Bronchial epithelial cell (primary cell): ENCODE measurements around the gene CCDC85C. TPM values are rescaled to one million over a fixed set of nuclear protein-coding genes. Genes with fewer than 3 reads are reported as not detected.

ENCODE experiments used
- DNase-seq: peaks from one replicate; pipeline ENCODE4 v3.0.0-alpha.2; 2010; ENCODE audit warnings: low read depth
- FAIRE-seq: peaks from 2 replicates; lab custom pipeline; 2011; peaks lifted over from hg19 to GRCh38; lab: Jason Lieb, UNC
- H3K27me3 ChIP-seq: 2 replicates; pipeline ENCODE4 v1.5.1; 2011; ENCODE audit warnings: low read length; ENCODE audit not compliant: control insufficient read depth, insufficient read depth
- H3K36me3 ChIP-seq: 2 replicates; pipeline ENCODE4 v1.5.1; 2011; ENCODE audit warnings: low read length; ENCODE audit not compliant: control insufficient read depth, insufficient read depth
- H3K4me3 ChIP-seq: 2 replicates; pipeline ENCODE4 v1.5.1; 2011; ENCODE audit warnings: mild to moderate bottlenecking, low read depth, low read length, control low read depth
- CTCF ChIP-seq: IDR thresholded peaks from 2 replicates; pipeline ENCODE4 v1.5.1; 2011; ENCODE audit warnings: mild to moderate bottlenecking, moderate library complexity, low read length, control low read depth, inconsistent platforms; ENCODE audit not compliant: insufficient read depth, severe bottlenecking
- total RNA-seq: library from RNA; depleted of rRNA; stranded (reverse); fragments of >200 nt; gene quantifications from 2 replicates; pipeline ENCODE4 v1.2.1, GENCODE V29; 2014

Gene CCDC85C
- total RNA-seq, 1 donor from 2014 or later: 26.6 TPM

GRCh38 chr14:99624024-99624423 lies 20.0 kb upstream of the CCDC85C start:
- H3K4me3 ChIP-seq: no peak overlapping the region
- no peaks in the 10 kb centered on the region for H3K36me3 ChIP-seq
- FAIRE-seq: no peak
- no peak for TF ChIP-seq CTCF
- DNase-seq: no peak
- H3K27me3 ChIP-seq: no peaks in the 10 kb centered on the region

GRCh38 chr14:99621948-99622347 lies 17.9 kb upstream of the CCDC85C start:
- DNase-seq: no peak
- peak; percentile 76 for FAIRE-seq
- Histone ChIP-seq H3K4me3 (no peak overlapping the region), H3K36me3 (no peaks in the 10 kb centered on the region), H3K27me3 (no peaks in the 10 kb centered on the region)
- no peak for TF ChIP-seq CTCF

GRCh38 chr14:99619835-99620834 lies 16.1 kb upstream of the CCDC85C start:
- FAIRE-seq (no peak), DNase-seq (peak; percentile 58)
- TF ChIP-seq CTCF: no peak
- H3K4me3 ChIP-seq: no peak overlapping the region
- H3K27me3 ChIP-seq: no peaks in the 10 kb centered on the region
- H3K36me3 ChIP-seq: no peaks in the 10 kb centered on the region

GRCh38 chr14:99616832-99617800 lies 13.1 kb upstream of the CCDC85C start:
- DNase-seq (no peak), FAIRE-seq (no peak)
- no peaks in the 10 kb centered on the region for H3K36me3 ChIP-seq
- H3K4me3 ChIP-seq: no peak overlapping the region
- TF ChIP-seq CTCF: no peak
- H3K27me3 ChIP-seq: no peaks in the 10 kb centered on the region

GRCh38 chr14:99615497-99616157 lies 11.6 kb upstream of the CCDC85C start:
- Histone ChIP-seq H3K4me3 (no peak overlapping the region), H3K27me3 (no peaks in the 10 kb centered on the region), H3K36me3 (no peaks in the 10 kb centered on the region)
- FAIRE-seq (no peak), DNase-seq (no peak)
- no peak for TF ChIP-seq CTCF
